GM21723 (cell line): ENCODE results near the gene WBP2.
"Not testable (repeated sequence)": the region's sequence is repeated elsewhere in the genome, so short reads cannot be mapped to it uniquely, and the experiment has no call there.

Experiments
- ATAC-seq: cut with Tn5 transposase; IDR thresholded peaks from one replicate; pipeline ENCODE4 v1.9.1; 2021; ENCODE audit warnings: mild to moderate bottlenecking, moderate library complexity; ENCODE audit not compliant: unreplicated experiment

The WBP2 gene

GRCh38 chr17:75868730-75869281 is 13.7 kb upstream of the WBP2 start:
- ATAC-seq = not testable (repeated sequence)

- not testable (repeated sequence) for ATAC-seq
These were observed 10.5 kb upstream of the WBP2 start for GRCh38 chr17:75865404-75866188.

- peak; percentile 26 for ATAC-seq
These were observed 9.8 kb upstream of the WBP2 start for GRCh38 chr17:75864887-75865286.

GRCh38 chr17:75864448-75864871 is 9.3 kb upstream of the WBP2 start:
- ATAC-seq = peak; percentile 79

GRCh38 chr17:75861927-75862317 is 6.8 kb upstream of the WBP2 start:
- no peak for ATAC-seq

- not testable (repeated sequence) for ATAC-seq
These were observed 4.2 kb upstream of the WBP2 start for GRCh38 chr17:75859358-75859757.

GRCh38 chr17:75856062-75856756 is 1.1 kb upstream of the WBP2 start:
- peak; percentile 37 for ATAC-seq

GRCh38 chr17:75854881-75855309 is 240 bp downstream of the WBP2 start:
- ATAC-seq = no peak

- no peak for ATAC-seq
These were observed 910 bp downstream of the WBP2 start for GRCh38 chr17:75854101-75854748.

- no peak for ATAC-seq
These were observed 1.7 kb downstream of the WBP2 start for GRCh38 chr17:75853433-75853832.

- ATAC-seq = not testable (repeated sequence)
These were observed 3.5 kb downstream of the WBP2 start for GRCh38 chr17:75851693-75851991.

GRCh38 chr17:75850928-75851692 is 4.0 kb downstream of the WBP2 start:
- ATAC-seq = no peak

GRCh38 chr17:75849724-75850123 is 5.4 kb downstream of the WBP2 start:
- ATAC-seq = no peak

- no peak for ATAC-seq
These were observed 5.9 kb downstream of the WBP2 start for GRCh38 chr17:75849279-75849646.

GRCh38 chr17:75848523-75849278 is 6.4 kb downstream of the WBP2 start:
- ATAC-seq = no peak

- ATAC-seq = no peak
These were observed 7.3 kb downstream of the WBP2 start for GRCh38 chr17:75847614-75848522.

- no peak for ATAC-seq
These were observed 8.2 kb downstream of the WBP2 start for GRCh38 chr17:75846692-75847613.
